Lower leg skin (tissue), 4 donors: ENCODE results near the gene MAP4K3. TPM values are rescaled to one million over a fixed set of nuclear protein-coding genes. Genes with fewer than 3 reads are reported as not detected.

Experiments used
- DNase-seq, 2 donors: peaks; one replicate each; pipeline ENCODE4 v3.0.0-alpha.2; 2019; ENCODE audit warnings: low spot score in 2 of 2
- H3K4me3 ChIP-seq: fragments of 200-600 bp; sonication (generic); 2 replicates; pipeline ENCODE4 v1.5.1; 2017; ENCODE audit warnings: mild to moderate bottlenecking, low read depth; ENCODE audit not compliant: poor library complexity, severe bottlenecking
- POLR2A ChIP-seq, 2 donors: fragments of 450-650 bp; IDR thresholded peaks; one replicate each; pipeline ENCODE4 v1.6.1; 2016 to 2017; ENCODE audit warnings: antibody characterized with exemption in 2 of 2, mild to moderate bottlenecking in 1 of 2, moderate library complexity in 1 of 2
- WGBS, 2 donors: methylation state at CpG; one replicate each; pipeline ENCODE4 v1.1.5; 2018; 5-methylcytosine and 5-hydroxymethylcytosine counted together
- intact Hi-C: fragments of 100-400 bp; cut with DNase I; formaldehyde crosslinking; loops from one replicate; pipeline ENCODE4 v1.15.0; 2023; ENCODE audit warnings: low total_unique reads
- total RNA-seq, 4 donors: library from RNA; depleted of rRNA; stranded (reverse); fragments of >200 nt; gene quantifications; one replicate each; pipeline ENCODE4 v1.1.0, GENCODE V29; 2016
- TF ChIP-seq, protein P1 (sequence below), 3 donors: fragments of 450-650 bp; IDR thresholded peaks; one replicate each; pipeline ENCODE4 v1.5.1; 2016; ENCODE audit warnings: antibody characterized with exemption in 3 of 3, mild to moderate bottlenecking in 3 of 3, moderate library complexity in 2 of 3

The MAP4K3 gene
- total RNA-seq, 4 donors from 2014 or later = 43.1 to 68.8 (median 45.6) TPM

DNA sequence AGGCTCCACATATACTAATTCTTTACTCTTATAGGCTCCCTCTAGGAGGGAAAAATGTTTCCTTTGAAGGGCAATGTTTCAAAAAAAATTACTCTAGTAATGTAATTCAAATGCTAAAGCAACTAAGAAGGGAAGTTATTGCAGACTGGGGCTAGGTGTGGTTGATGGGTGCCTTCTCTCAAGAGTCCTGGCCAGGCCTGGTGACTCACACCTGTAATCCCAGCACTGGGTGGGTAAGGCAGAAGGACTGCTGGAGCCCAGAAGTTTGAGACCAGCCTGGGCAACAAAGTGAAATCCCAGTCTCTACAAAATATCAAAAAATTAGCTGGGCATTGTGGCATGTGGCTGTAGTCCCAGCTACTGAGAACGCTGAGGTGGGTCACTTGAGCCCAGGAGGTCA, 162.1 kb downstream of the MAP4K3 start:
- no peak overlapping the region for H3K4me3 ChIP-seq
- intact Hi-C loops = no loop called here
- TF ChIP-seq, protein P1, sequence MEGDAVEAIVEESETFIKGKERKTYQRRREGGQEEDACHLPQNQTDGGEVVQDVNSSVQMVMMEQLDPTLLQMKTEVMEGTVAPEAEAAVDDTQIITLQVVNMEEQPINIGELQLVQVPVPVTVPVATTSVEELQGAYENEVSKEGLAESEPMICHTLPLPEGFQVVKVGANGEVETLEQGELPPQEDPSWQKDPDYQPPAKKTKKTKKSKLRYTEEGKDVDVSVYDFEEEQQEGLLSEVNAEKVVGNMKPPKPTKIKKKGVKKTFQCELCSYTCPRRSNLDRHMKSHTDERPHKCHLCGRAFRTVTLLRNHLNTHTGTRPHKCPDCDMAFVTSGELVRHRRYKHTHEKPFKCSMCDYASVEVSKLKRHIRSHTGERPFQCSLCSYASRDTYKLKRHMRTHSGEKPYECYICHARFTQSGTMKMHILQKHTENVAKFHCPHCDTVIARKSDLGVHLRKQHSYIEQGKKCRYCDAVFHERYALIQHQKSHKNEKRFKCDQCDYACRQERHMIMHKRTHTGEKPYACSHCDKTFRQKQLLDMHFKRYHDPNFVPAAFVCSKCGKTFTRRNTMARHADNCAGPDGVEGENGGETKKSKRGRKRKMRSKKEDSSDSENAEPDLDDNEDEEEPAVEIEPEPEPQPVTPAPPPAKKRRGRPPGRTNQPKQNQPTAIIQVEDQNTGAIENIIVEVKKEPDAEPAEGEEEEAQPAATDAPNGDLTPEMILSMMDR (IDR thresholded peaks at IDR 0.05) = no peak
- TF ChIP-seq POLR2A (IDR thresholded peaks at IDR 0.05) = no peak
- WGBS, 2 donors = 95 to 100% methylated on average over 1 of the region's 1 CpG
- DNase-seq = no peak

DNA sequence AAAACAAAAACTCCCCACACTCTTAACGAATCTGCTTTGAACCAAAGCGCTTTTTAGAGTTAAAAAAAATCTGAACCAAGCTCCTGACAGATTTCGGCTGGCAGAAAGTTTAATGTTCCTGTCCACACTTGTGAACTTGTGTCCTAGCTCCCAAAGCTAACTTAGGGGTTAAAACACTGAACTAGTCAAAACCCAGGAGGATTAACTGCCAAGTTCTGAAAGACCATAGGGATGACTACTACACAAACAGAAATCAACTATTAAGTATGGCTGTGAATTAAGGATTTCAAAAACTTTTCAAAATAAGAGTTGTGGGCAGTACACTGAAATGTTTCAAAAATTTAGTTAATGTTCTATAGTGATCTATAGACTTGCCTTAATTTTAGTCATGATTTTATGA, 167.1 kb downstream of the MAP4K3 start:
- H3K4me3 ChIP-seq = no peak overlapping the region
- TF ChIP-seq, protein P1 (IDR thresholded peaks at IDR 0.05) = no peak
- no peak for TF ChIP-seq POLR2A (IDR thresholded peaks at IDR 0.05)
- DNase-seq = no peak
- intact Hi-C loops = no loop called here
- 88% methylated on average over 3 of the region's 3 CpGs for WGBS, 2 donors

DNA sequence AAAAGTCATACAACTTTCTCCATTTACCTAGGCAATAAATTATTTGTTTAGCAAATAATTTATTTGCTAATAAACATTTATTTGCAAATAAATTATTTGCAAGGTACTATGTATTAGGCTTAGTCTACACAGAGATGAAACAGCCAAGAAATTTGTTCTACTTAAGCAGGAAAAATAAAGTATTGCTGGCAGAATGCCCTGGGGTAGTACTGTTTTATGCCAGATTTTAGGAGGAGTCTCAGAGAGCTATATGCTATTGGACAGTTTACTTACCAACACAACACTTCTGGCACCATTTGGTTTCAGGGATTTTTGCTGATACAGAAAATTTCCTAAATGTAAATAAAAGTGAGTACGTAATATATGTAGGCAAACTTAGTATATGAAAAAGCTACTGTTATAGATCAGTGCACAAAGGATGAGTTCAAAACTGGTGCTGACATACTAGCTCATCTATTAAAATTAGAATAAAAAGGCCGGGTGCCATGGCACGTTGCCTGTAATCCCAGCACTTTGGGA, 170.1 kb downstream of the MAP4K3 start:
- TF ChIP-seq, protein P1 (IDR thresholded peaks at IDR 0.05) = no peak
- TF ChIP-seq POLR2A (IDR thresholded peaks at IDR 0.05) = no peak
- H3K4me3 ChIP-seq = no peak overlapping the region
- DNase-seq = no peak

DNA sequence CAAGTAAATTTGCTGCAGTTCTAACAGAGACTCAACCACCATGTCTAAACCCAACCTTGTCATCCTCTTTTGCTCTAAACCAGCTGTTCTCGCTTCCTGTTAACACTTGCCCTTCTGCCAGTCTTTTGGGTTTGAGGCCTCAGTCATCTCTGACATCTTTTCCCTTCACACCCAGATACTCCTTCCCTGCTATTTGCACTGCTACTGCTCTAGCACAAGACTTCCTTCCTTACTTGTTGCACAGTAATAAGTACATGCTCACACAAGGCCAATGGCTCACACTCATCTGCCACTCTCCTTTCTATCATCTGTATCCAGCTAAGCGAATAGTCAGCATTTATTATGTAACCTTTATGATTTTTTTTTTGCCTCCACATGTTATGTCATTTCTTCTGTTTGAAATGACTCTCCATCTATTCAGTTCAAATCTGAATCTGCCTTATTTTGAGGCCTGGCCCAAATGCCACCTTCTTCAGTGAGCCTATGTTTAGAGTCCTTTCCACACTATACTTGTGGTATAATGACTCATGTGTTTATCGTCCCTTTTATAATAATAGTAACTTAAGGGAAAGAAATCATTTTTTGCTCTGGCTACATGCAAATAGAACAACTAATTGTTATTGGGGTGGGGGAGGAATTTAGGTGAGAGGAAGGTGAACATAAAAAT, 170.8 kb downstream of the MAP4K3 start:
- no peak for DNase-seq
- H3K4me3 ChIP-seq = no peak overlapping the region
- no peak for TF ChIP-seq POLR2A (IDR thresholded peaks at IDR 0.05)
- TF ChIP-seq, protein P1 (IDR thresholded peaks at IDR 0.05) = no peak
- 82 to 88% methylated on average over 3 of the region's 3 CpGs for WGBS, 2 donors
- intact Hi-C loops = no loop called here

More for the DNA sequence above, 170.1 kb downstream of the MAP4K3 start:
- WGBS, 2 donors = 84 to 89% methylated on average over 3 of the region's 3 CpGs
- intact Hi-C loops = no loop called here

DNA sequence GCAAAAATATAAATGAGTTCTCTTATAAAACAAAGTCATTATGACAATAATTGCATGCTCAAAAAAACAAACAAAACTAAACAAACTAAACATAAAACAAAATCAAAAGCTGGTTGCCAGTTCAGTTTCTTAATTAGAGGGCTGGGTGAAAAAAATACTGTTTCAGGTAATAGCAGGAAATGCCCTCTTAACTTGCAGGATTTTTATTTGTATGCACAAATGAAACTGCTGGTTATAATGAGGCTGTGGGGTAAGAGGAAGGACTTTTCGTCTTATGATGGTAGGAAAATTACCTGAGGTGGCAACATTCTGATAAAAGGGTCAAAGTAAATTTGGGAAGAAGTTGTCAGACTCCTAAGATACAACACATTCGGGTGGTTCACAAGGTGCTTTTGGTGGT, 171.8 kb downstream of the MAP4K3 start:
- 90% methylated on average over 2 of the region's 2 CpGs for WGBS, 2 donors
- H3K4me3 ChIP-seq = no peak overlapping the region
- TF ChIP-seq, protein P1 (IDR thresholded peaks at IDR 0.05) = no peak
- no peak for TF ChIP-seq POLR2A (IDR thresholded peaks at IDR 0.05)
- intact Hi-C loops = no loop called here
- no peak for DNase-seq

DNA sequence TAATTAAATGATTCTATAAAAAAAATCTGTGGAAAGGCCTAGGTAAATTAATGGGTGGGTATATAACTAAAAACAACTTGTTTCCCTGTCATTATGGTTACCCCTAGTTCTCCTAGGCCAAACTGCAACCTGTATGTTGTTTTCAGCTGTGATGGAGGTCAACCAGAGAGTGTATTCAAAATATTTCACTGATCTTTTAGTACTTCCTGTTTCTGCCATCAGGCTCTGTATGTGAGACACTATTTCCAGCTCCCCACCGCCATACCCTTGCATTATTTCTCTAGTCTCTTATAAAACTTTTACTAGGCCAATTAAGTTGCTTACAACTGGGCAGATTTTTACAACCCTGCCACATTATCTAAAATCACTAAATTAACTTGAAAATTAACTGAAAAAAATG, 172.4 kb downstream of the MAP4K3 start:
- DNase-seq = no peak
- intact Hi-C loops = no loop called here
- TF ChIP-seq, protein P1 (IDR thresholded peaks at IDR 0.05) = no peak
- TF ChIP-seq POLR2A (IDR thresholded peaks at IDR 0.05) = no peak
- no peak overlapping the region for H3K4me3 ChIP-seq
- WGBS, 2 donors = 85 to 89% methylated on average over 1 of the region's 1 CpG
